ENCODE results near the gene CREB3L2.

Gene CREB3L2

DNA sequence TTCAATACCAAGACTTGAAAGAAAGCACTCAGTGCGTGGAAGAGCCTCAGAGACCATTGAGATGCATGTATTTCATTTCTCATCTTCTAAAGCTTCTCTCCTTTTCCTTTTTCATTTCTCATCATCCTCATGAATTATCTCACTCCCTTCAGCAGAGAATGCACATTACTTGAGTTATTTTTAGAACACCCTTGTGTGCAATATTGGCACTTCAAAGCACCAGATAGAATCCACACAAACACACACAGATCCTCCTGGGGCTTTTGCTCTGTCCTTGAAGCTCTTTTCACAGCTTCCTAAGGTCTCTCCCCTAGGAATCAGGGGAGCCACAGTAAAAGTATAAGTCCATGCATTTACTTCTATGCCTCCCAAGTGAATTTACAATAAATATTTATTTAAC, 173.4 kb downstream of the CREB3L2 start:
- DNase-seq = no peak

DNA sequence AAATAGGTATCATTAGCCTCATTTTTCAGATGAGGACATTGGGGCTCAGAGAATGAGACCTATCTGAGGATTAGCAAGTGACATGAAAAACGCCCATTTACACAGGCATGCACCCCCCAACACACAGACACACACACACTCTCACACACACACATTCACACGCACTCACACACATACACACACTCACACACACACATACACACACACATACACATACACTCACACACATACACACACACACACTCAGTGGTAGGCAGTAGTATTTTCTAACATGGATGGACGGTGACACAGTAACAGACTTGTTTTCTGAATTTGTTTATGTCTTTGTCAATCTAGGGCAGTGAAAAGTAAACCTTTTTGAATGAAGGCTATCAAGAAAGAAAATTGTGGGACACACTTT, 176.4 kb downstream of the CREB3L2 start:
- DNase-seq = no peak
